WTC11 (cell line): ENCODE data around the gene PRPF6.

Experiments used
- MYBL2 ChIP-seq: sonication (generic); formaldehyde crosslinking; IDR thresholded peaks from 2 replicates; pipeline ENCODE4 v1.8.1; 2023; ENCODE audit warnings: mild to moderate bottlenecking, moderate library complexity, missing genetic modification reagents
- TF ChIP-seq, protein P1 (sequence below): fragments of 200-600 bp; IDR thresholded peaks from 2 replicates; pipeline ENCODE4 v1.8.0; 2022; ENCODE audit warnings: antibody characterized with exemption
- TF ChIP-seq, protein P2 (sequence below): sonication (generic); formaldehyde crosslinking; IDR thresholded peaks from 2 replicates; pipeline ENCODE4 v1.8.1; 2022; ENCODE audit warnings: mild to moderate bottlenecking, moderate library complexity, missing genetic modification reagents
- TF ChIP-seq, protein P3 (sequence below): sonication (generic); formaldehyde crosslinking; IDR thresholded peaks from 2 replicates; pipeline ENCODE4 v1.8.1; 2022; ENCODE audit warnings: missing genetic modification reagents, borderline replicate concordance

DNA sequence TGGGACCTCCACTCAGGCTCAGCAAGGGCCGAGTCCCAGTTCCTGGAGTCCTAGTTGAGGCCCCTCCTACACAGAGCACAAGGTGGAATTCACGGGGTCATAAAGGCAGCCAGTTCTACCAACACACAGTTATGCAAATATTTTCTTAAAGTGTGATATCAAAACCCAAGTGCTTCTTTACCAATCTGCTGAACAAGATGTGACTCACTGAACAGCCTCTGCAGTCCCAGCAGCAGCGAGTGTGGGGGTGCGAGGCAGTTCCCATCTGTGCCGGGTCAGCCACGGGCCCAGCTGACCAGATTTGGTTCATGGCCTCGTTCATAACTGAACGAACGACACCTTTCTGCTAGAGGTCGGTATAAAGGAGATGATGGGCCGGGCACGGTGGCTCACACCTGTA is 77.6 kb downstream of the PRPF6 start:
- TF ChIP-seq, protein P1, sequence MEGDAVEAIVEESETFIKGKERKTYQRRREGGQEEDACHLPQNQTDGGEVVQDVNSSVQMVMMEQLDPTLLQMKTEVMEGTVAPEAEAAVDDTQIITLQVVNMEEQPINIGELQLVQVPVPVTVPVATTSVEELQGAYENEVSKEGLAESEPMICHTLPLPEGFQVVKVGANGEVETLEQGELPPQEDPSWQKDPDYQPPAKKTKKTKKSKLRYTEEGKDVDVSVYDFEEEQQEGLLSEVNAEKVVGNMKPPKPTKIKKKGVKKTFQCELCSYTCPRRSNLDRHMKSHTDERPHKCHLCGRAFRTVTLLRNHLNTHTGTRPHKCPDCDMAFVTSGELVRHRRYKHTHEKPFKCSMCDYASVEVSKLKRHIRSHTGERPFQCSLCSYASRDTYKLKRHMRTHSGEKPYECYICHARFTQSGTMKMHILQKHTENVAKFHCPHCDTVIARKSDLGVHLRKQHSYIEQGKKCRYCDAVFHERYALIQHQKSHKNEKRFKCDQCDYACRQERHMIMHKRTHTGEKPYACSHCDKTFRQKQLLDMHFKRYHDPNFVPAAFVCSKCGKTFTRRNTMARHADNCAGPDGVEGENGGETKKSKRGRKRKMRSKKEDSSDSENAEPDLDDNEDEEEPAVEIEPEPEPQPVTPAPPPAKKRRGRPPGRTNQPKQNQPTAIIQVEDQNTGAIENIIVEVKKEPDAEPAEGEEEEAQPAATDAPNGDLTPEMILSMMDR: no peak
- no peak for TF ChIP-seq MYBL2 (CRISPR knock-in tag)
- TF ChIP-seq, protein P2, sequence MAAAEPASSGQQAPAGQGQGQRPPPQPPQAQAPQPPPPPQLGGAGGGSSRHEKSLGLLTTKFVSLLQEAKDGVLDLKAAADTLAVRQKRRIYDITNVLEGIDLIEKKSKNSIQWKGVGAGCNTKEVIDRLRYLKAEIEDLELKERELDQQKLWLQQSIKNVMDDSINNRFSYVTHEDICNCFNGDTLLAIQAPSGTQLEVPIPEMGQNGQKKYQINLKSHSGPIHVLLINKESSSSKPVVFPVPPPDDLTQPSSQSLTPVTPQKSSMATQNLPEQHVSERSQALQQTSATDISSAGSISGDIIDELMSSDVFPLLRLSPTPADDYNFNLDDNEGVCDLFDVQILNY: no peak
- TF ChIP-seq, protein P3, sequence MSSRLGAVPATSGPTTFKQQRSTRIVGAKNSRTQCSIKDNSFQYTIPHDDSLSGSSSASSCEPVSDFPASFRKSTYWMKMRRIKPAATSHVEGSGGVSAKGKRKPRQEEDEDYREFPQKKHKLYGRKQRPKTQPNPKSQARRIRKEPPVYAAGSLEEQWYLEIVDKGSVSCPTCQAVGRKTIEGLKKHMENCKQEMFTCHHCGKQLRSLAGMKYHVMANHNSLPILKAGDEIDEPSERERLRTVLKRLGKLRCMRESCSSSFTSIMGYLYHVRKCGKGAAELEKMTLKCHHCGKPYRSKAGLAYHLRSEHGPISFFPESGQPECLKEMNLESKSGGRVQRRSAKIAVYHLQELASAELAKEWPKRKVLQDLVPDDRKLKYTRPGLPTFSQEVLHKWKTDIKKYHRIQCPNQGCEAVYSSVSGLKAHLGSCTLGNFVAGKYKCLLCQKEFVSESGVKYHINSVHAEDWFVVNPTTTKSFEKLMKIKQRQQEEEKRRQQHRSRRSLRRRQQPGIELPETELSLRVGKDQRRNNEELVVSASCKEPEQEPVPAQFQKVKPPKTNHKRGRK (CRISPR knock-in tag): no peak
